Measurements from ENCODE around the gene MAP3K14.

DNA sequence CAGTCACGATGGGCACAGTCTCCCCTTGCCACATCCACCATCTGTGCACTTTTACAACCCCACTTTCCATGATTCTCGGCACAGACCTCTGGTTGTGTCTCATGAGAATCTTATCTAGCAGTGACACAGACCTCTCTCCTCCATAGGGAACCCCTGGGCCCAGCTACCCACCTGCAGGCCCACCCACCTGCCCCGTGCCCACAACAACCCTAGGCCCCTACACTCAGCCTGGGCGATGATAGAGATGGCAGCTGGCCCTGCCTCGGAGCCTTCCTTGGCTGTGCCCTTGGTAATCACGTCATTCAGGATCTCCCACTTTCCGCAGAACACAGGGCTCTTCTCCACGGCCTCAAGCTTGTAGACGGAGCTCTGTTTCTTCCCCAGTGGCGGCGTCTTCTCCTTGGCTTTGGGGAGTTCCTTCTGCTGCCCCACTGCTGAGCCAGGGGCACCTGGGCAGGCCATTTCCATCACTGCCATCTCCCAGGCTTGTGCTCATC, 26.5 kb downstream of the MAP3K14 start:
- TF ChIP-seq POLR2A (IDR thresholded peaks at IDR 0.05; ENCODE audit: low read length): no peak
- TF ChIP-seq GATA1 (IDR thresholded peaks at IDR 0.05; ENCODE audit: low read depth, low read length): no peak
